Fibroblast of the aortic adventitia (primary cell): Measurements from ENCODE around the gene TRIP6. TPM values are rescaled to one million over a fixed set of nuclear protein-coding genes. Genes with fewer than 3 reads are reported as not detected.
A peak's percentile ranks its signal among the peaks of the same experiment; 100 is the strongest.
"Not testable (repeated sequence)": the region's sequence is repeated elsewhere in the genome, so short reads cannot be mapped to it uniquely, and the experiment has no call there.

Experiments
- DNase-seq: peaks from one replicate; pipeline ENCODE4 v3.0.0-alpha.2; 2010; ENCODE audit warnings: low read depth
- H3K4me3 ChIP-seq: 2 replicates; pipeline ENCODE4 v1.5.1; 2011; ENCODE audit warnings: low read depth, mild to moderate bottlenecking, control low read depth, low read length, moderate library complexity
- CTCF ChIP-seq: IDR thresholded peaks from 2 replicates; pipeline ENCODE4 v1.5.1; 2011; ENCODE audit warnings: mild to moderate bottlenecking, low read length, control low read depth, inconsistent platforms; ENCODE audit not compliant: insufficient read depth
- total RNA-seq: library from RNA; depleted of rRNA; stranded (reverse); fragments of >200 nt; gene quantifications from 2 replicates; pipeline ENCODE4 v1.2.3, GENCODE V29; 2012; ENCODE audit warnings: low replicate concordance

Gene TRIP6
- total RNA-seq, 1 donor, result 71.4 TPM

- TF ChIP-seq CTCF, result no peak
- DNase-seq, result peak; percentile 89
- peak overlapping the region; percentile 59 for H3K4me3 ChIP-seq
Observed at GRCh38 chr7:100837099-100837836, 29.9 kb upstream of the TRIP6 start.

GRCh38 chr7:100839361-100839760 lies 27.8 kb upstream of the TRIP6 start:
- H3K4me3 ChIP-seq, result no peak overlapping the region
- no peak for DNase-seq
- no peak for TF ChIP-seq CTCF

- H3K4me3 ChIP-seq, result no peak overlapping the region
- no peak for DNase-seq
- no peak for TF ChIP-seq CTCF
Observed at GRCh38 chr7:100840470-100841100, 26.6 kb upstream of the TRIP6 start.

- no peak for DNase-seq
- TF ChIP-seq CTCF, result no peak
- H3K4me3 ChIP-seq, result no peak overlapping the region
Observed at GRCh38 chr7:100847360-100847759, 19.8 kb upstream of the TRIP6 start.

- peak; percentile 90 for TF ChIP-seq CTCF
- peak; percentile 83 for DNase-seq
- H3K4me3 ChIP-seq, result peak within 1 kb of the TSS; percentile 83
Observed at GRCh38 chr7:100852048-100852872, 14.9 kb upstream of the TRIP6 start, which contains the start of gene SLC12A9. Gene SLC12A9 (plus strand): TSS chr7:100852713. CDS start chr7:100854198, 1,485 bp downstream.

GRCh38 chr7:100854146-100854895 lies 12.9 kb upstream of the TRIP6 start:
- no peak for DNase-seq
- TF ChIP-seq CTCF, result no peak
- no peak overlapping the region for H3K4me3 ChIP-seq

- DNase-seq, H3K4me3 ChIP-seq: not testable (repeated sequence)
Observed at GRCh38 chr7:100854899-100855298, 12.3 kb upstream of the TRIP6 start.
